Inflammatory macrophage treated with lipopolysaccharide for 1 hour (primary cell): ENCODE data around the gene PPP1R15B.
"Not testable (repeated sequence)": the region's sequence is repeated elsewhere in the genome, so short reads cannot be mapped to it uniquely, and the experiment has no call there.

ENCODE experiments used
- DNase-seq, 2 donors: peaks; one replicate each; pipeline ENCODE4 v3.0.0-alpha.2; 2020 to 2022

The PPP1R15B gene

DNA sequence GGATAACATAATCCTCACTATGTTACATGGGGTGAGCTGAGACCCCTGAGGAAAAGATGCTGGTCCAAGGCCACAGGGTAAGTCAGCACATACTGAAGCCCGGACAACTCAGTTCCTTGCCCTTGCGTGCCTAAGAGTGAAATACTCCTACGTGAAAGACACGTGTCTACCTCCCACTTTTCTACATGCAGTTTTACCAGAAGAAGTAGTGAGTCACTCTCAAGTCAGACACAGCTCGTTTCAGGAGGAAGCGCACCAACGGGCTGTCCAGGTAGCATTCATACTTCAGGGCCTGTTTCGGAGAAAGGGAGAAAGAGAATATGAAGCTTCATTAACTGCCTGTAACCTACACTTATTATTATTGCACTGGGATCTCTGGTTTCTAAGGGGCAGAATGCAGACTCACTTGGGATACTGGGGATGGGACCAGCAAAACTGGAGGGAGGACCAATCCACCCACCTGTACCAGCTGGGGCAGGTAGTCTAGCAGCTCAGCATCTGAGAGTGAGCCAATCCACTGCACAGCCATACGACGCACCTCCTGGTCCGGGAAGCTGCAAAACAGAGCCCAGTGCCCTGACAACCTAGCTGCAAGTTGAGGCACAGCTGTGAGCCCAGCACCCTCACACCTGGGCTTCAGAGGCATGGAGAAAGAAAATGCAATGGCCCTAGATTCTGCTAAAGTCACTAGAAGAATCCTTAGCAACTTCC is 32.4 kb upstream of the PPP1R15B start:
- peak in 1 of 2 donors; percentile 64 for DNase-seq

DNA sequence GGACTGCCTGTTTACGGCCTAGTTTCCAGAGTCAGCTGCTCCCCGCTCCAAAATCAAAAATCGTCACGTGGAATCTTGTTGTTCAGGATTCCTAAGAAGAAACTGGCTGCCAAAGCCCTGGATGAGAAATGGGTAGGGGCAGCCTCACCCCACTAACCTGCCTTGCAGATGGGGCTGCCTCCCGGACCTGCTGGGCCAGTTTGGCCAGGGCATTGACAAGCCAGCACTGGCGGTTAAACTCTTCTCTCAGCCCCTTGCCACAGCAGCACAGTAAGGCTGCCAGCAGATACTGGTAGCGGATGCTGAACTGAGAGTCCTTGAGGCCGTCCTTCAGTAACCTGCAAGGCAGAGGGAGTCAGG is 31.6 kb upstream of the PPP1R15B start:
- no peak for DNase-seq

DNA sequence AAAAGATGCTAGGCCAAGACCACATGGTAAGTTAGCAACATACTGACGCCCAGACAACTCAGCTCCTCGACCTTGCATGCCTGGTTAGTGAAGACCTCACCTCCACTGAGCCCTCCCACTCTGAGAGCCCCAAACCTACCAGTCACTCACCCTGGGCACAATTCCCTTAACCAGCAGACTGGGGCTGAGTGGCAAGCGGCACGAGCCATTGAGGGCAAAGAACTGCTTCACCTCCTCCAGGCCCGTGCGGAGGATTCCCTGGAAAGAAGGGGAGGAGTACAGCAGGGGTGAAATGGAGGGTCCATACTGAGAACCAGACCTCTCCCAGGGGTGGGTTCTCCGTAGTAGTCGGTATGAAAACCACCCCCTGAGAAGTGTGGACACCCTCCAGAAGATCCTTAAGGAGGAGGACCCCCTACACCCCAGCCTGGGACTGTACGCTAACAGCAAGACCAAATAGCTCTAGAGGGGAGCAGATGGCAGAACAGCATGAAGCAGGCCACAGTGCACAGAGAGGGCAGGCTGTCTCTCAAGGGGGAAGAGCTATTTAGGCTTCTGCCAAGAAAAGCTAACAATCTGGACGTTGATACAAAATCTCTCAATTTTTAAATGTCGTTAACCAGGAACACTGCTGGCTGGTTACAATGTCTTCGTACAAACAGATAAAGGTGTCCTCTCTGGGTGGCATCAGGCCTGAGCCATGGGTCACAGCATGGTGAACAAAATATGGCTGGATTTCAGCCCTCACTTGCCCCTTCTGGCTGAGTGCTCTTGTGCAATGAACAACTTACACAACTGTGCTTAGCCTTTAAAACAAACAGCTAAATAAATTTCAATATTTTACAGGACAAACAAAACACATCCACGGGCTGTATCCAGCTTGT is 31.0 kb upstream of the PPP1R15B start:
- no peak for DNase-seq

DNA sequence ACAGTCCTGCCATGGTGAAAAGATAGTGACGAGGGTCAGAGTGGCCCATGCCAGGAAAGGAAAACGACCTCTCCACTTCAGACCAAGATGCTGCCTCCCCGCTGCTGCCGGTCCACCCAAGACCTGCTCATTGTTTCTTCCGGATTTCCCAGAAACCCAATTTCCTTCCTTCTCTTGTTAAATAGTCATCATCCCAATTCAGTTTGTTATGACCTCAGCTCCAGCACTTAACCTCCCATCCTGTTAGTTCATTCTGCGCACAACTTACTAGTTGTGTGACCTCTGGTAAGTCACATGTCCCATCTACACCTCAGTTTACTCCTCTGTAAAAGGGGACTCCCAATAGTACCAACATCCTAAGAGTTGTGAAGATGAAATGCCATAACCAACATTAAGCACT is 29.9 kb upstream of the PPP1R15B start:
- DNase-seq, result no peak

DNA sequence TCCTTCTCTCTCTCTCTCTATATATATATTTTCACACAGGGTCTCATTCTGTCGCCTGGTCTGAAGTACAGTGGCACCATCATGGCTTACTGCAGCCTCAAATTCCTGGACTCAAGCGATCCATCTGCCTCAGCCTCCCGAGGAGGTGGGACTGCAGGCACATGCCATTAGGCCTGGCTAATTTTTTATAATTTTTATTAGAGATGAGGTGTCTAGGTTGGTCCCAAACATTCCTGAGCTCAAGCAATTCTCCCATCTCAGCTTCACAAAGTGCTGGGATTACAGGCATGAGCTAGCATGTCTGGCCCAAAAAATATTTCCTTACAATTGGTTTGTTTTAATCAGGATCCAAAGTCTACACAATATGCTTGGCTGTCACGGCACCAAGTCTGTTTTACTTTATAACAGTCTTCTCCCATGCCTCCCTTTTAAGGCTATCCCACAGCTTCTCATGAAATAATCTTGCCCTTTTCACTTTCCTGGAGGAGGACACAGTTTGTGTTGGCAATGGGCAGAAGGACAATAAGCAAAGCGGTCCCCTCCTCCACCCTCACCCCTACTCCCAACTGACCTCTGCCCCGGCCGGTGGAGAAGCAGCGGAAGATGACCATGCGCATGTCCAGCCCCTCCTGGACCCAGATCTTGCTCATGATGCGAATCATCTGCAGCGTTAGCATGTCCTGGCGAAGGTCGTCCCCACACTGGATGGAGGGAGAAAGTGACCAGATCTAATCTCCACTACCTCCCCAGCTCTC is 28.2 kb upstream of the PPP1R15B start:
- DNase-seq, result no peak

DNA sequence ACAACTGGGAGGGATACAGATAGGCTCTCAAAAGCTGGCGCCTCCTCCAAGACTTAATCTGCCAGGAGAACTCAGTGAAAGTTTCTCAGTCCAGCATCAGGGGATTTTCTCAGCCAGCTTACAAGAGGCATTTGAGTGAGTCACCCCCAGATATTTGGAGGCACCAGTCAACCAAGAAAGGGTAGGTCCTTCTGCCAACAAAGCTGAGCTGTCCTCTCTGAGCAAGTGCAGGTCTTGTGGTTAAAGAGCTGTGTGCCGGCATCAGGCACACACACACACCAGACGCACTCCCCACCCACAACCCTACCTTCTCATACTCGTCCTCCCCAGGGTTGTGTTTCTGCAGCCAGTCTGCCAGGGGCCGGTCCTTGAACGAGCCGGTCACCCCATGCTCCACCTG is 27.0 kb upstream of the PPP1R15B start:
- DNase-seq, result no peak

DNA sequence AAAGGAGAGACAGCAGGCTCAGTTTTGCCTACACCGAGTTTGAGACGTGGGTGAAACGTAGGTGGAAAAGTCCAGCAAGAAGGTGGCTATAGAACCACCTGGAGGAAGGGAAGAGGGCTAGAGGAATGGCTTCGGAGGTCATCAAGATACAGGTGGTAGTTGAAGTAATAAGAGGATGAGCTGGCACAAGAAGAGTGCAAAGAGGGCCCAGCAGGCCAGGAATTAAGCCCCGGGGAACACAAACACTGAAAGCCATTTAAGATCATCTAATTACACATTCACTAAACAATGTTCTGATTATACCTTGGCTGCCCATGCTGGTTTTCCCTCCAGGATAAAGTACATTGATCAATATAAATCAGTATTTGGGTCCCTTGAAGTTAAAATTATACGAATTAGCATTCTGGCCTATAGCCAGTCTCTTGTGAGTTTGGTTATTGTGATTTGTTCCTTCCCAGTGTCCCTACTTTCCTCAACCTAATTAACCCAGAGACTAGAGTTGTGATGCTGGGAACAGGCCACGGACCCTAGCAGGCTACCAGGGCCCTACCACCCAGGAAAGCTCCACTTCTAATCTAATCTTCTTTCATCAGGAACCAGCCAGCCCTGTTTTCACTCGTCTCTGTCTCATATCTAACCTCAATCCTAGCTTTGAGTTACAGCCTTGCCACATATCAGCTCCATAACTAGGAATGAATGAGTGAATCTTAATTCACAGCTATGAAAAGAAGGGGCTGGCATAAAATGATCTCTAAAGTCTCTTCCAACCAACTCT is 26.4 kb upstream of the PPP1R15B start:
- DNase-seq, result no peak

DNA sequence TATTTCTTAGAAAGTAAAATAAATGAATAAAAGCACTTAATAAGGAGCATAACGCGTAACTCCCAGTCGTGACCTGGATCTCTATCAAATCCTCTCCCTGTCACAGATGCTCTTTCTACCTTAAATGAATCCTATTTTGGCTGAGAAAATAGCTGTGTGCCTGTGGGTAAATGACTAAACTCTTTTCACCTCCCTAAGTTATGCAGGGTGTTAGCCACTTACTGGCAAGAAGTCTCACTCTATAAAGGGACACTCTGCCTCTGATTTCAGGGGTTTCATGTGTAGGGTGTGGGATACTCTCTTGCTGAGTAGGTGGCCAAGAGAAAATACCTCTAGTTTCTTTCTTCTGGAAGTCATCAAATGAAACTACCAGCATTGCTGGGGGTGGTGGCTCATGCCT is 24.3 kb upstream of the PPP1R15B start:
- no peak for DNase-seq

DNA sequence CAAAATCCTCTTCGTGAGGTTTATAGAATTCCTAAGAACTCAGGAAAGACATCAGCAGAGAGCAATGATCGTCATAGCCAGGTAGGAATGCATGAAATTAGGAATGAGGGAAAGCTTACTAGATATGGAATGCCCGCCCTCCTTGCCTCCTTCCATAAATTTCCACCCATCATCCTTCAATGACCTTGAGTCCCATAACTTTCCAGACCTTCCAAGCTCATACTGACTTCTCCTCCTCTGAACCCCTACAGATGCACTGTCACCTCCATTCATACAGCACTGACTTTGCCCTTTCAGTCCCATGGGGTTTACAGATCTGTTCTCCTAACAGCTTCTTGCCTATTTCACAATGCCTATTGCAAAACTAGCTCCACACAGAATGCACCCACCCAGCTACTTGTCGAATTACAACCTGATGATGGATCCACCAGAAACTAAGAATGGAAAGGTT is 23.8 kb upstream of the PPP1R15B start:
- DNase-seq, result peak; percentile 68 to 78

DNA sequence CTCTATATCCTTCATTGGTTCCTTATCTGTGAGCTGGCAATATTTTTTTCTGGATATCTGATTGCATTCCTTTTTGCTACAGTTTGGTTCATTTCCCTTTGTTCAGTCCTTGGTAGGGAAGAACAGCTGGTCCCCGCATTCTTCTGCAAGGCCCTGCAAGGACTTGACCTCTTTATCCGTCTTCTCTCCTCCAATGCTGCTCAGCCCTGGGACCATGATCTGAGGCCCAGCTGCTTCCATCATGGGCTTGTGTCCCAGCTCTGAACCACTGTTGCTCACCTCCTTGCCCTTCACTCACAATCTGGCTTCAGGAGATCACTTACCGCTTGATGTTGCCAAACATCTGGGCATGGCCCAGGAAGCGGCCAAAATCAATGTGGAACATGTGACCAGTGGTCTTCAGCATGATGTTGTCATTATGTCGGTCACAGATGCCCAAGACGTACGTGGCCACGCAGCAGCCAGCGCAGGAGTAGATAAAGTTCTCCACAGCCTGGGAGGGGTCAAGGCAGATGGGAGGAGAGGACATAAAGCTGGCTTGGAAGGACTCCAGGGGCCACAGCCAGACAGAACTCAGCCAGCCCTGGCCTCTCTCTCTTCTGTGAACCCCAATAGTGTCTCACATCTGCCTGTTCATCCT is 22.6 kb upstream of the PPP1R15B start:
- DNase-seq, result no peak

DNA sequence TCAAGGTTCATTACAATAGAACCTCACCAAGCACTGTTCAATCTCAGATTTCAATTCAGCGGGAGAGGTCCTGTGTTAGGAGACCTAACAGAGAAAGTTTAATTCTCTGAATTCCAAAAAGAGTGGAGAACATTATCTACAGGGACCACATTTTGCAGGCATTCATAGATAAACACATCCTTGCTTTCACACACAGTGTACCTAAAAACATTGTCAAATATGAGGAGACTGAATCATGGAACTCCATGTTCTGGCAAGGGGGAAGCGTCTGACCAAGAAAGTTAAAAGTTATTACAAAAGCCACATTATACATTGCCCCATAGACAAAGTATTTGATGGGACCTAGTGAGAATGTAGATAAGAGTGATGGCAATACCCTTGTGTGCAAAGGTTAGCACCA is 21.1 kb upstream of the PPP1R15B start:
- DNase-seq, result no peak

DNA sequence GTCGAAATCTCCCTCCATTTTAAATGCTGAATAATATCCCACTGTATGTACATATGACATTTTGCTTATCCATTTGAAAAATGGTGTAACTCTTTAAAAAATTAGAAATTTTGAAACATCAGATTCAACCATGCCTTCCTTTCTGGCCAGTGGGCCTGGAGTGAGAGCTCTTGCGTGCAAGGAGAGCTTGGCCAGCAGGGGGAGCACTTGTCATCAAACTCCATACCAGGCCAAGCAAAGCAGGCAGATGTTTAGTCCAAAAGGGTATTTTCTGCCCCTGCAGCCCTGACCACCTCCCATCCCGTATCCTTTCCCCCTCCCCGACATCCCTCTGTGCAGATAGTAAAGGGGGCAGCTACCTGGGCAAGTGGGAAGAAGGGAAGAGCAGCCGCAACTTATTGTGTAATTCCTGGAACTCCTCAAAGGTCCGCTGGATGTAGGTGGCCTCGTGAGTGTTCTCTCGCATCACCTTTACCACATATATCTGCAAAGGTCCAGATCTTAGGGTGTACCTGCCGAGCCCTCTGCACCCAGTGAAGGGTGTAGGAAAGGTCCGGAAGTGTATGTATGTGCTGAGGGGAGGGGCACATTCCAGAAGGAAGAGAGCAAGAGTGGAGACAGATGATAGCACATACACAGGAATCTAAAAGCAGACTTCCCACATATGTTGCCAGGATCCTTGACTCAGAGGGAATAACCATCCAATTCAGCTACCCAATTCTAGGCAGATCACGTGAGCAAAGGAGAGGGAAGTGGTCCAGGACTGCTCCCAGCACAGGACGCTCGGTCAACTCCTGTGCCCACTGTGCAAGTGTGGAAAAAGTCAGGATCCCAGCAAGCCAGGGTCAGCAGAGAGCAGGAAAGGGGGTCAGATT is 19.9 kb upstream of the PPP1R15B start:
- peak; percentile 61 to 87 for DNase-seq

DNA sequence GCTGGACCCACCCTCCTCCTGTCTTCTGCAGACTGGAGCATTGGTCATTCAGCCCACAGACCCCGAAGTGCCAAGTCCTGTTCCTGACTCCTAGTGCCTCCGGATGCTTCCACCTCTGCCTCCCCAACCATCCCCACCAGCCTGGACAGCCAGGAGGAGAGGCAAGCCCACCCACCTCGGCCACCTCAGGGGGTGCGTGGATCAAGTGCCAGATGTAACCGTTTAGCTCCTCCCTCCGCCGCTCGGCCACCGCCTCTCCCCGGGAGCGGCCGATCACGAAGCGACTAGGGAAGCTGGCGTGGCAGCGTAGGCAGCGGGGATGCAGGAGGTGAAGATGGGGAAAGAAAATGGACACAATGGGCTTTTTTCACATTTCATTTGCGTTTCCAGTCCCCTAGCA is 18.1 kb upstream of the PPP1R15B start:
- no peak for DNase-seq

DNA sequence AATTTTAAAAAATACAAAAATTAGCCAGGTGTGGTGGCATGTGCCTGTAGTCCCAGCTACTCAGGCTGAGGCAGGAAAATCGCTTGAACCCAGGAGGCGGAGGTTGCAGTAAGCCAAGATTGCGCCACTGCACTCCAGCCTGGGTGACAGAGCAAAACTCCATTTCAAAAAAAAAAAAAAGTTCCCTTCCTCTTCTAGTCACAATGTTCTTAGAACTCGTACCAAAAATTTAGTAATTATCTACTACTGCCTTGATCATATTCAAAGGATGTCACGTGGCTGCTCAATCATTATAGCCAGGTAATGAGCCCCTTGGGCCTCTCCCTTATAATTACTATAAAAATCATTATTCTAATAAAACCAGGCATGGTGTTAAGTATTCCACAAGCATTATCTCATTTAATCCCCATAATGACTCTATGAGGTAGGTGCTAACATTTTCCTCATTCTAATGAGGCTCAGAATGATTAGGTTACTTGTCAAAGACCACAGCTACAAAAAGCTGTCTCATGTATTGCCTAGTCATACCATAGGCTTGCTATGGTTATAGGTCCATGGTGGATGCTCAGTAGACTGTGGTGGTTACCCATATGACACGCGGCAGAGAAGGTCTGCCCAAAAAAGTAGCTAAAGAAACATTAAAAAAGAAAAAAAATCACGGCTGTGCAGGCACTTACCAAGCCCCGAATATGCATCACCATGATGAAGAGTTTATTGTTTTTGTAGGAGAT is 15.5 kb upstream of the PPP1R15B start:
- DNase-seq, result peak; percentile 60 to 68

DNA sequence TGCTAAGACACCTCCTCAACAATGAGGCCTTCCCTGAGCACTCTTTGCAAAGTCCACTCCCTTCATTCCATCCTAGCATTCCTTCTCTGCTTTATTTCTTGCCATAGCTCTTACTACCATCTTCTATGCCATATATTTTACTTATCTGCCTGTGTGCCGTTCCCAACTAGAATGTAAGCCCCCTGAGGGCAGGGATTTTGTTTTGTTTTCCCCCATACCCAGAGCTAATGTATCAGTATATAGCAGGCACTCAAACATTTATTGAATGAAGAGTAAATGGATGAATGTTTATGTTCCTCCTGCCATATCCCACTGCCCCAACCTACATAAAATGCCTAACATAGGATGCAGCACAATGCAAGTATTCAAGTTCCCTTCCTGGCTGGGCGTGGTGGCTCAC is 14.9 kb upstream of the PPP1R15B start:
- DNase-seq, result no peak

DNA sequence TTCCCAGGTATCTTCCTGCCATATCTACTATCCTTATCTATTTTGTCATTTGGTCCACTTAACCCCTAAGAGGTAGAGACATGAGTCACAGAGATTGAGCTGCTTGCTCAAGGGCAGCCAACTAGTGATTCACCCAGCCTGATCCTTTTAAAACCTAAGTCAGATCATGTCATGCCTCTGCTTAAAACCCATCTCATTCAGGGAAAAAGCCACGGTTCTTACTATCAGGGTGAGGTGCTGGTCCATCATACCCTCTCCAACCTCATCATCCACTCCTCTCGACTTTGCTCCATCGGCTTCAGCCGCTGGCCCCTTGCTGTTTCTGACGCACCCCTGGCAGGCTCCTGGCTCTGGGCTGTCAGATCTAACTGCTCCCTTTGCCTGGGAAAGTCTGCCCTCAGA is 14.4 kb upstream of the PPP1R15B start:
- peak; percentile 49 to 76 for DNase-seq

DNA sequence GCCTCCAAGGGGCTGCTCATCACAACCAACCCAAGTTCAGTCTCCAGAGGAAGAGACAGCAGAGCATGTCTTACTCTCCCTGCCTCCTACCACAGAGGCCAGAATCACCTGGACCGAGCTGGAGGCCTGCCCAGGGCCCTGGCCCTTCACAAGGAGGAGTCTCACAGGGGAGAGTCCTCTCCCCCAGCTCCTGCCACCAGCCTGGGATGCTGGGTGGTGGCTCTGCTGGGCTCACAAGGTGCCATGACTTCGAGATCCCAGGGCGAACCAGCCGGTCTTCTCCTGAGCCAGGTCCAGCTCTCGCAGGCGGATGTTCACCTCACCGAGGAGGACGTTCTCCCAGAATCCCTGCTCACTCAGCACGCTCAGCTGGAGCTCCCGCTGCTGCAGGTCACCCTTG is 13.0 kb upstream of the PPP1R15B start:
- DNase-seq, result no peak

DNA sequence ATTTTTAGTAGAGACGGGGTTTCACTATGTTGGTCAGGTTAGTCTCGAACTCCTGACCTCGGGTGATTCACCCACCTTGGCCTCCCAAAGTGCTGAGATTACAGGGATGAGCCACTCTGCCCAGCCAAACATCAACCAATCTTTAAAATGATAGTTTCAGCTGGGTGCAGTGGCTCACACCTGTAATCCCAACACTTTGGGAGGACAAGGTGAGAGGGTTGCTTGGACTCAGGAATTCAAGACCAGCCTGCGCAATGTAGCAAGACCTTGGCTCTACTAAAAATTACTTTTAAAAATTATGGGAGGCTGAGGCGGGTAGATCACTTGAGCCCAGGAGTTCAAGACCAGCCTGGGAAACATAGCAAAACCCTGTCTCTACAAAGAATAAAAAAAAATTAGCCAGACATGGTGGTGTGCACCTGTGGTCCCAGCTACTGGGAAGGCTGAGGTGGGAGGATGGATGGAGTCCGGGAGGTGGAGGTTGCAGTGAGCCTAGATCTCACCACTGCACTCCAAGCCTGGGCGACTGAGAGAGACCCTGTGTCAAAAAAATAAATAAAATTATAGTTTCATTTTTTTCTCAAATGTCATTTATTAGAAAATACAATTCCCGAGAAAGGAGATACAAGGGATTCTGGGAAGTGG is 10.6 kb upstream of the PPP1R15B start:
- not testable (repeated sequence) for DNase-seq

DNA sequence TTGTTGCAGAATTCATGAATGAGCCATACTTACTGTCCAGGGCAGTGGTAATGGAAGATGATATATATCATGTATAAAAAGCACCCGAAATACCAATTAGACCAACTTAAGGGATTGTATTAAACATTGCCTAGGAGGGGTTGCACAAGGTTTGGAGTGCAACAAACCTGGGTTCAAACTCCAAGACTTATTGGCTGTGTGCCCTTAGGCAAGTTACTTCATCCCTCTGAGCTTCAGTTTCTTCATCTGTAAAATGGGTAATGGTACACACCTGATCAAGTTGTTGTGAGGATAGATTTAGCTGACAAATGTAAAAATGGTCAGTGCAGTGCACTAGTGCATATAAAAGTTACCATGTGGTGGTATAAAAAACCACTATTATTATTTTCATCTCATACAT is 9.8 kb upstream of the PPP1R15B start:
- DNase-seq, result no peak
